ENCODE measurements around the gene RABEP1.

DNA sequence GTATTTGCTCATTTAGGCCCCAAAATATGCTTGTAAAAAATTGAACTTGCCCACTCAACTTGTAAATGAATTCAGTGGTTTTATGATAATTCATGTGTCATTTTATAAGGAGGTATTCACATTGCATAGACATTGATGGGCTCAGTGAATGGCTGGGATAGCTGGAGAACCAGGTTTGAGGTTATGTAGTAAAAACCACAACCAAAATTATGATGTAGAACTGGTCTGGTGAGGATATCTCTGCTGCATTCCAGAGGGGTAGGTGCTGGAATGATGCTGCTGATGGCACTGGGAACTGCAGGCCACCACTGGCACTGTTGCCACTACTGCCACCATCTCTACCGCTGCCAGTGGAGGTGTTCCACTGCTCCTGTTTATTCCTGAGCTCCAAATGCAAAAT lies 21.5 kb upstream of the RABEP1 start:
- no peak for TF ChIP-seq EZH2 (IDR thresholded peaks at IDR 0.05; ENCODE audit: low read depth)
- TF ChIP-seq, protein P1, sequence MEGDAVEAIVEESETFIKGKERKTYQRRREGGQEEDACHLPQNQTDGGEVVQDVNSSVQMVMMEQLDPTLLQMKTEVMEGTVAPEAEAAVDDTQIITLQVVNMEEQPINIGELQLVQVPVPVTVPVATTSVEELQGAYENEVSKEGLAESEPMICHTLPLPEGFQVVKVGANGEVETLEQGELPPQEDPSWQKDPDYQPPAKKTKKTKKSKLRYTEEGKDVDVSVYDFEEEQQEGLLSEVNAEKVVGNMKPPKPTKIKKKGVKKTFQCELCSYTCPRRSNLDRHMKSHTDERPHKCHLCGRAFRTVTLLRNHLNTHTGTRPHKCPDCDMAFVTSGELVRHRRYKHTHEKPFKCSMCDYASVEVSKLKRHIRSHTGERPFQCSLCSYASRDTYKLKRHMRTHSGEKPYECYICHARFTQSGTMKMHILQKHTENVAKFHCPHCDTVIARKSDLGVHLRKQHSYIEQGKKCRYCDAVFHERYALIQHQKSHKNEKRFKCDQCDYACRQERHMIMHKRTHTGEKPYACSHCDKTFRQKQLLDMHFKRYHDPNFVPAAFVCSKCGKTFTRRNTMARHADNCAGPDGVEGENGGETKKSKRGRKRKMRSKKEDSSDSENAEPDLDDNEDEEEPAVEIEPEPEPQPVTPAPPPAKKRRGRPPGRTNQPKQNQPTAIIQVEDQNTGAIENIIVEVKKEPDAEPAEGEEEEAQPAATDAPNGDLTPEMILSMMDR (conservative IDR thresholded peaks at IDR 0.05): no peak
